T-helper 2 cell treated with Interferon-gamma antibody and Interleukin-4, amounts not matched to agents 100 ng/mL and 5 ng/mL, for 36 hours (primary cell): ENCODE data around the gene SND1. TPM values are rescaled to one million over a fixed set of nuclear protein-coding genes. Genes with fewer than 3 reads are reported as not detected.

Source experiments
- intact Hi-C: fragments of 100-400 bp; cut with micrococcal nuclease; formaldehyde crosslinking; loops from one replicate; pipeline ENCODE4 v1.15.1; 2023
- total RNA-seq: library from RNA; stranded (reverse); gene quantifications from 2 replicates; pipeline ENCODE4 v1.2.3, GENCODE V29; 2022

The SND1 gene
- total RNA-seq, 1 donor from 2014 or later = 275 TPM

DNA sequence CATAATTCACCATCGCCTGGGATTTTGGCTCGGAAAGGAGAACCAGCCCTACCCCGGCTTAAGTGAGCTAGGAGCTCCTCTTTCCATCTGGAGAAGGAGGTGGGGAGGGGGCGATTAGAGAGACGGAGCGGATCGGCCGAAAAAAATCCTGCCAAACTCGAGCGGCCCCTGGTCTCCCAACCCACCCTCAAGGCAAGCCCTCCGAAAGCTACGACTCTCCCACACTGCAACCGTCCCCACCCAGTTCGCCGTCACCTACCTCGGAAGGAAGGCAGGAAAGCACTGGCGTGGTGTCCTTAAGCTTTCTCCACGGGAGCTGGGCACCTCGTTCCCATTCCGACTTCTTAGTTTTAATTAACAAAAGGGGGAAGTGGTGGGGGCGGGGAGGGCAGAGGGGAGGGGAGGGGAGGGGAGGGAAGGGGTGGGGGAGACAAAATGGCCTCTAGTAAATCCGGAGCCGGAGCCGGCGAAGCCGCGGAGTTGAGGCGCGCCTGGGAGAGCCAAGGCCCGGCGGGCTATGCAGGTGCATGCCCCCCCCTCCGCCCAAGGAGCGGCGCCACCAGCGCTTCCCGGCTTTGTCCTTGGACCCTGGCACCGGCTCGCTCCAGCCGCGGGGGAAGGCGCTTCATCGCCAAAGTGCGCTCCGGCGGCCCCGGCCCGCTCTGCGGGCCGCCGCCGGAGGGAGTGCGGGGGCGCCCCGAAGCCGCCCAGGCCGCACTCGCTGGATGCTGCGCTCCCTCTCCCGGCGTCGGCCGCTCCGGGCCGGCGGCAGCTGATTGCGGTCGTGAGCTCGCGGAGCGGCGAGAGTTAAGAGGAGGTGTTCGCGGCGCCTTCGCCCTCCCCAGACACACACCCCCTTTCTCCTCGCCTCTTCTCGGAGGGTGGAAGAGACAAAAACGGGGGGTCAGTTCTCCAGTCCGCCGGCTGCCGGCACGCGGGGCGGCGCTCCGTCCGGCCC is 378.9 kb downstream of the SND1 start, which contains the start of gene LRRC4:
LRRC4 (minus strand) TSS at position 784 of the 958 bp plus-strand sequence. CDS start 797 bp downstream, outside the sequence.
- intact Hi-C loops = loop anchor here (10.0 kb wide), 2 partner anchors 174 to 326 kb away; no protein-coding TSS in a partner anchor

GRCh38 chr7:128031901-128032604 is 380.1 kb downstream of the SND1 start:
- intact Hi-C loops = loop anchor here (1.0 to 10.0 kb wide), 3 partner anchors 173 to 380 kb away; partner anchors contain the start of gene SND1

DNA sequence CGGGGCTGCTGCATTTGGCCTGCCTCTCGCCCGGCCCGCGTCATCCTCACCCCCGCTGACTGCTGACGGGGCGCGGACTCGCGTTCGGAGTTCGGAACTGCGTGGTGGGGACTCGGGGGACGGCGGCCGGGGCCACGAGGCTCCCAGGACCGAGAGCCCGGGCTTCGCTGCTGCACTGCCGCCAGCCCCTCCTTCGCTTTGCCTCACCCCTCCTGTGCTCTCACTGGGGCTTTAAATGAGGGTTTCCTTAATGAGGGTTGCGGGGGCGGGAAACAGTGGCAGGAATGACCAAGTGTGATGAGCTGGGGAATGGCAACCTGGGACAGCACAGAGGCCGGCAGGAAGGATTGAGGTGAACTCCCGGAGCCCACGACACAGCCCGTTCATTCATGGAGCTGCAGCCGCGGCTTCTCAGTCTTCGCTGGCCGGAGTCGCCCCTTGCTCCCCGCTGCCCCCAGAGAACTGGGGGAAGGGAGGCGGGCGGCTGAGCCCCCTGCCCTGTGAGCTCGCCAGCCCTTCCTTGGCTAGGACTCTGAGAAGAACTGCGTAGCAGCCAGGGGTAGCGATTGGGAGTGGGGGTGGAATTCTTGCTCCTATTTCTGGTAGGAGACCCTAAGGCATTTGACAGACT is 380.7 kb downstream of the SND1 start:
- intact Hi-C loops = loop anchor here (1.0 to 10.0 kb wide), 3 partner anchors 172 to 380 kb away; partner anchors contain the start of gene SND1

GRCh38 chr7:128033246-128033645 is 381.3 kb downstream of the SND1 start:
- intact Hi-C loops = loop anchor here (10.0 kb wide), 2 partner anchors 172 to 328 kb away; no protein-coding TSS in a partner anchor

DNA sequence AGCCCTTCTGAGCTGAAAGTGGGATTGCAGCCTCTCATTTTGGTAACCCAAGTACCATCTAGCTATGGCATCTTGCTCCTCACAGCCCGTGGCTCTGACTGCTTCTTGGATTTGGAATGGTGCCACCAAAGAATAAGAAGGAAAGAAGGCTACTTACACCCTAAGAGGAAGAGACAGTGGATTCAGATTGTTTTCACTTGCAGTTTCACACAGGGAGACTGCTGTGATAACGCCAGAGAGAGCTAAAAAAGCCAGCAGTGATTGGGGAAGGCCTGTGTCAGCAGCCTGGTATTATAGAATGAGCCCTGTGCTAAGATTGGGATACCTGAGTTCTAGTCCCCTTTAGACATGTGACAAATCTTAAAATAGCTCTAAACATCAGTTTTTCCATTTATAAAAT is 382.8 kb downstream of the SND1 start:
- intact Hi-C loops = loop anchor here (10.0 kb wide), 2 partner anchors 170 to 330 kb away; no protein-coding TSS in a partner anchor

DNA sequence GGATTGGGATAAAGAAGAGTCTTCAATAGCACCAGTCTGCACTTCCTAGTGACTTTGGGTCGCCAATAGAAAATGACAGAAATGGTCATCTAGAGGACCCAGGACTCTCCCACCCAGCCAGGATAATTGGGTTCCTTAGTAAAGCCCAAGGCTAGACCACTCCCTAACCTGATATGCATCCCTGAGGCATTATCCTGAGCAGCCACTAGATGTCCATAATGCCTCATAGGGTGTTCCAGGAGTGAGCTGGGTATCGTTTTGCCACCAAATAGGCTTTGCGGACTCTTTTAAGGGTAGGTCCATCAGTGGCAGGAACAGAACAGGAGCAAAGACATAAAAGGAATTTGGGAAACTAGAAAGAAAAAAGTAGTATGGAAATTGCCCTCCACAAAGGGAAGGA is 383.7 kb downstream of the SND1 start:
- intact Hi-C loops = loop anchor here (10.0 kb wide), 2 partner anchors 169 to 331 kb away; no protein-coding TSS in a partner anchor

GRCh38 chr7:128036226-128036940 is 384.4 kb downstream of the SND1 start:
- intact Hi-C loops = loop anchor here (10.0 kb wide), 2 partner anchors 168 to 332 kb away; no protein-coding TSS in a partner anchor

DNA sequence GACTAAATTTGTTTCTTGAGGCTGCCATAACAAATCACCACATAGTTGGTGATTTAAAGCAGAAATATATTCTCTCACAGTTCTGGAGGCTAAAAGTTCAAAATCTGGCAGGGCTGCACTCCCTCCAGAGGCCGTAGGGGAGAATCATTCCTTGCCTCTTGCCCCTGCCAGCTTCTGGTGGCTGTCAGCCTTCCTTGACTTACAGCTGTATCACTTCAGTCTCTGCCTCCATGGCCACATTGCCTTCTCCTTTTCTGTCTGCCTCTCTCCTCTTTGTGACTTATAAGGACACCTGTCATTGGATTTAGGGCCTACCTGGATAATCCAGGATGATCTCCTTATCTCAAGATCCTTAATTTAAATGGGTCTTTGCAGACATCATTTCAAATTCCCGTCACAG is 385.1 kb downstream of the SND1 start:
- intact Hi-C loops = loop anchor here (10.0 kb wide), 2 partner anchors 168 to 332 kb away; no protein-coding TSS in a partner anchor

- intact Hi-C loops = loop anchor here (10.0 kb wide), 2 partner anchors 167 to 333 kb away; no protein-coding TSS in a partner anchor
Measured at GRCh38 chr7:128037880-128038619, 386.1 kb downstream of the SND1 start.

- intact Hi-C loops = loop anchor here (10.0 kb wide), 2 partner anchors 165 to 335 kb away; no protein-coding TSS in a partner anchor
Measured at GRCh38 chr7:128039544-128039953, 387.6 kb downstream of the SND1 start.

- intact Hi-C loops = no loop called here
Measured at GRCh38 chr7:128040205-128040604, 388.2 kb downstream of the SND1 start.

- intact Hi-C loops = no loop called here
Measured at GRCh38 chr7:128041203-128041602, 389.2 kb downstream of the SND1 start.

- intact Hi-C loops = no loop called here
Measured at GRCh38 chr7:128042012-128042411, 390.0 kb downstream of the SND1 start.

GRCh38 chr7:128044064-128044463 is 392.1 kb downstream of the SND1 start:
- intact Hi-C loops = no loop called here

DNA sequence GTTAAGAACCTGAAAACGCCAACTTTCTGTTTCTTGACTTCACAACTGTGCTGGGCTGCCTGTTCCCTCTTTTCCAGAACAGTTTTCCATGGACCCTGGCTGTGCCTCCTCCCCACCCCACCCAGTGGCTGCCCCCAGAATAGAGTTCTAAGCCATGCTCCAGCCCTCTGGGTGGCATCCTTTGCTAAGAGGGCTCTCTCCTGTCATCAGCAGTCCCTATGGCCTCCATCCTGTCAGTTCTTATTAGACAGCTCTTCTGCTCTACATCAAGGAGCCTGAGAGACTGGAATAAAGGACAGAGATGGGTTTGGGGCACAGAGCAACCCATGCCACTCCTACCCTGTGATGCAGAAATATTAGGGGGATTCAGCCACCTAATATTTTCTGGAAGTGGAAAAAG is 393.2 kb downstream of the SND1 start:
- intact Hi-C loops = no loop called here

GRCh38 chr7:128045766-128046165 is 393.8 kb downstream of the SND1 start:
- intact Hi-C loops = no loop called here

- intact Hi-C loops = no loop called here
Measured at GRCh38 chr7:128052404-128052803, 400.4 kb downstream of the SND1 start.

- intact Hi-C loops = no loop called here
Measured at GRCh38 chr7:128053023-128053422, 401.0 kb downstream of the SND1 start.

DNA sequence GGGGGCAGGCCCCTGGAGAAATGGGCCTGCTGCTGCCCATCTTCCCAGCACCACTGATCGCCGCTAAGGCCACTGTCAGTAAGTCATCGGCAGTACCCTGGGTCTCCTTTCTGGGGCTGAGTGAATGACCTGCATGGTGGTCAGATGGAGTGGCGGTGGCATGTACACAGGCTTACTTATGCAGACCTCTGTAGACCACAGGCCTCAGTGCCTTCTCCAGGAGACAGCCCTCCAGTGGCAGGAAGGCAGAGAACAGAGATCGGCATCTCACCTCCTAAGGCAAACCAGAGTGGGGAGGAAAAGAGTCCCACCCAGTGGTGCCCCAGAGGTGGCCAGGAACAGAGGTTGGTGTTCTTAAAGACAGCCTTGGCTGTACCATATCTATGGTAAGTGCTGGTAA is 402.0 kb downstream of the SND1 start:
- intact Hi-C loops = no loop called here
